HG03103 (cell line): ENCODE measurements around the gene TCEAL3.
"Not testable (repeated sequence)": the region's sequence is repeated elsewhere in the genome, so short reads cannot be mapped to it uniquely, and the experiment has no call there.

ENCODE experiments used
- ATAC-seq: cut with Tn5 transposase; IDR thresholded peaks from one replicate; pipeline ENCODE4 v1.9.1; 2021; ENCODE audit warnings: low read depth; ENCODE audit not compliant: unreplicated experiment

TCEAL3 gene

DNA sequence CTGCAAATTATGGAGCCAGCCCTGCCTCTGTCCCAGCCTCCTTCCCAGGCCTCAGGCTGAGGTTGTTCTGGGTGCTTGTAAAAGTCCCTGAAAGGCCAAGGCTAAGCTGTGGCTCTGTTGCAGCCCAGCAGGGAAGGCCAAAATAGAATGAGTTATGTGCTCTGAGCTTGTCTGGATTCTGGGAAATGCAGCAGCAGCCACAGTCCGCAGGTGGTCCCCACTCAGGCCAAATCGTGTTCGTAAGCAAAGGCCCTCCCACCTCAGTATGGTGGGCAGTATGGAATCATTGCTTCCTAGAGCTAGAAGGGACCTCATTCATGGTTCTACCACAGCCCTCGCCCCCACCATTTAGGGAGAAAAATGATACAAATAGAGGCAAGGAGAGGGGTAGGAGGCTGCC, 16.3 kb downstream of the TCEAL3 start:
- ATAC-seq, result no peak

DNA sequence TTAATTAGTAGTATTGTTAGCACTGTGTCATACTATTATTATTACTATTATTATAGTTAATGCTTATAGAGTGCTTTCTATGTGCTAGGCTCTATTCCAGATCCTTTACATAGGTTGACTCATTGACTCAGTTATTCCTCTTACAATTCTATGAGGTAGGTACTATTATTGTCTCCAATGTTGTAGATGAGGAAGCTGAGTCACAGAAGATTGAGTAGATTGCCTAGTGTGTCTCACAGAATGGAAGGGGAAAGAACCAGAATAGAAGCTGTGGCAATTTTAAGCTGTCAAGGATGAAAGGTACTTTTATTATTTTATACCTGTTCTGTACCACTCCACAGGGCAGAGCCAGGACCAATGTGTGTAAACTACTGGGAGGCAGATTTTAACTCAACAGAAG, 19.1 kb downstream of the TCEAL3 start:
- ATAC-seq, result no peak

DNA sequence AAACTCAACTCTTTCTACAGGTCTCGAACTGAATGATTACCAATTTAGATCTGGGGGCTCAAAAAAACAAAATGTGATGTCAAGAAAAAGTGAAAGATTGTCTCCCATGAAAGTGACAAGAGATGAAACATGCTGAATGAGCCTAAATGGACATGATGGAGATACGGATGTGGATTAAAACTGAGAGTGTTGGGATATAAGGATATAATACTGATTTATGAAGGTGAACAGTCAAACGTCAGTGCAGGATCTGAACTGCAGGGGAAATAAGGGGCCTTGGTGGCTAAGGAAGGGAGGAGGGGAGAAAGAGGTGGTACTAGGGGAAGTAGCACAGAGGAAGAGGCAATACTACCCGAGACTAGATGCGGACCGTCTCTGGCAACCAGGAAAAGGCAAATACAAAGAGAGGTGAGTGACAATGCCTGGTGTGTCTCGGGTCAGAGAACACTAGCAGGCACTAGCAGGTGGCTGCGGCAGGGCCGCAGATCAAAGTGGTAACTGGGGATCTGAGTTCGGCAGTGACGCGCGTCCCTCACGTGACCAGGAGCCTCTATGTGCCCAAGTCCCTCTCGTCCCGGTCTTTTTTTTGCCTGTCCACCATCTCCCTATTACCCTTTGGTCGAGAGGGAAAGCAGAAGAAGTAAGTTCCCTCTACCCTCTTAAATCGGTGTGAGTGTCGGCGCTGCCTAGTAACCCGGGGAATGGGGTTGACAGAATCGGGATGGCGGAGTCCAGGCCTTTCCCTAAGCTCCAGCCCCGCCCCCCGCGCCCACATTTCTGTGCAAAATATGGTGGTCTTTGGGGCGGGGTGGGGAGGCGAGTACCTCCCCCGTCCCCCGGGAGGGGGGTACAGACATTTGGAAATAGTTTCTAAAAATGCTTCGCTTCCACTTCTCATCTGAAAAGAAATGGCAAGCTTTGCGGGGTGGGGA, 20.9 kb downstream of the TCEAL3 start, which contains the start of gene TCEAL1:
Gene TCEAL1, plus strand, starts transcription at position 590 of the 932 bp plus-strand sequence. CDS start 942 bp downstream, outside the sequence.
- peak; percentile 57 for ATAC-seq

GRCh38 chrX:103629318-103630170, 21.8 kb downstream of the TCEAL3 start:
- ATAC-seq, result peak; percentile 31

DNA sequence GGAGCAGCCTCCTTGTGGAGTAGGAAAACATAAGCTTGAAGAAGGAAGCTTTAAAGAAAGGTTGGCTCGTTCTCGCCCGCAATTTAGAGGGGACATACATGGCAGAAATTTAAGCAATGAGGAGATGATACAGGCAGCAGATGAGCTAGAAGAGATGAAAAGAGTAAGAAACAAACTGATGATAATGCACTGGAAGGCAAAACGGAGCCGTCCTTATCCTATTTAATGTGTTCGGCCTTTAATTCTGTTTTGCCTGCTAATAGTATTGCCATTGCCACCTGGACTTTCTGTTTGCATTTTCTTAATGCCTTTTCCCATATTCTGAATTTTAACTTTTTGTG, 22.4 kb downstream of the TCEAL3 start:
- ATAC-seq, result no peak

DNA sequence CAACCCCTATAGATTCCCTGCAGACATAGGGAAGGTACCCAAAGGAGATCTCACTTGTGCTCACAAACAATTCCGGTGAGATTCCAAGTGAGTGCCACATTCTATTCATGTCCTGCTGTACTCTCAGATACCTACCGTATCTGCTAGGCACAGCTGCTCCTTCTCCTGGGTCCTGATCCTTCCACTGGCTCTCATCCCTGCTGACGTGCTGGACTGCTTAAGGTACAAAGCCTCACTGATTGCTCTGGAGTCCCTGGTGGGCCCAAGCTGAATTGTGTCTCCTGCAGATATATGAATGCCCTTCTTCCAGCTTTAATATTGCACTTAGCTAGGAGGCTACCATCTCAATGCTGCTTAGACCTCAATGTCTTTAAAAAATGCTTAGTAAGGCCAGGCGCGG, 23.4 kb downstream of the TCEAL3 start:
- ATAC-seq, result no peak

DNA sequence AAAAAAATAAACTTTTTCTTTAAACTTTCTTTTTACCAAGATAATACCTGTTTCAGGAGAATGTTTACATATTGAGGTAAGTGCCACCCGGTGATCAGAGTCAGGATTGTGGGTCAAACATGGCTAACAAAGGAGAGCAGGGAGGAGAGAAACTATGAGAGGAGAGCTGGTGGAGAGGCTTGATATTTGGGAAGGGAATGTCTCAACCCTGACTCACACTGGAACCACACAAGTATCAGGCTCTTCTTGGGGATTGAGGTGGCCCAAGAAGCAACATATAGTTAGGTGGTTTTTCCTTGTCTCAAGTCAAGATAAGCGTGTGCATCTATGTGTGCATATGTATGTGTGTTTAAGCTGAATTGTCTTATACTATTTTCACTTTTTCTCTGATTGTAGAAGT, 27.7 kb downstream of the TCEAL3 start:
- ATAC-seq, result no peak

DNA sequence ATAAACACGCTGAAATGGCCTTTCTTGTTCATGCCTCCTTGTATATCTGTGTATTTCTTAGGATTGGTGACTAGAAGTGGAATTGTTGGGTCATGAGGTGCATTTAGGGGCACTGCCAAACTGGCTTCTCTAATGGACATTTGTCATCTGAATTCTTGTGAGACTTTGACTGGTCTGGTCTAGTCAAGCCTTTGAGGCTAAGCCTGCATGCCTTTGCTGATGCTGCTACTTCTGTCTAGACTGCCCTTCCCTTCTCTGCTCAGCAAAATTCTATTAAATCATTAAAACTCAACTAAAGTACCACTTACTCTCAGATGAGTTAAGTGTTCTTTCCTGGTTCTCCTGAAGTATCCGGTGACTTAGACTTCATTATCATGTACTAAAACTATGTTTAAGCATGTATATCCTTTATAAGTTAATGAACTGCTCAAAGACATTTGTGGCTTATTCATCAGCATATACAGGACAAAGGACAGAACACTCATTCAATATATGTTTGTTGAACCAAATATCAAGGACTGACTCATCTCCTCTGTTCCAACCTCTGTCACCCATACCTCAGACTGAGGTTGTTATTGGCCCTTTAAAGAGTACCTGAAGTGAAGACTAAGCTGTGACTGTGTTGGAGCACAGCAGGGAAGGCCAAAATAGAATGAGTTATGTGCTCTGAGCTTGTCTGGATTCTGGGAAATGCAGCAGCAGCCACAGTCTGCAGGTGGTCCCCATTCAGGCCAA, 30.0 kb downstream of the TCEAL3 start:
- no peak for ATAC-seq

DNA sequence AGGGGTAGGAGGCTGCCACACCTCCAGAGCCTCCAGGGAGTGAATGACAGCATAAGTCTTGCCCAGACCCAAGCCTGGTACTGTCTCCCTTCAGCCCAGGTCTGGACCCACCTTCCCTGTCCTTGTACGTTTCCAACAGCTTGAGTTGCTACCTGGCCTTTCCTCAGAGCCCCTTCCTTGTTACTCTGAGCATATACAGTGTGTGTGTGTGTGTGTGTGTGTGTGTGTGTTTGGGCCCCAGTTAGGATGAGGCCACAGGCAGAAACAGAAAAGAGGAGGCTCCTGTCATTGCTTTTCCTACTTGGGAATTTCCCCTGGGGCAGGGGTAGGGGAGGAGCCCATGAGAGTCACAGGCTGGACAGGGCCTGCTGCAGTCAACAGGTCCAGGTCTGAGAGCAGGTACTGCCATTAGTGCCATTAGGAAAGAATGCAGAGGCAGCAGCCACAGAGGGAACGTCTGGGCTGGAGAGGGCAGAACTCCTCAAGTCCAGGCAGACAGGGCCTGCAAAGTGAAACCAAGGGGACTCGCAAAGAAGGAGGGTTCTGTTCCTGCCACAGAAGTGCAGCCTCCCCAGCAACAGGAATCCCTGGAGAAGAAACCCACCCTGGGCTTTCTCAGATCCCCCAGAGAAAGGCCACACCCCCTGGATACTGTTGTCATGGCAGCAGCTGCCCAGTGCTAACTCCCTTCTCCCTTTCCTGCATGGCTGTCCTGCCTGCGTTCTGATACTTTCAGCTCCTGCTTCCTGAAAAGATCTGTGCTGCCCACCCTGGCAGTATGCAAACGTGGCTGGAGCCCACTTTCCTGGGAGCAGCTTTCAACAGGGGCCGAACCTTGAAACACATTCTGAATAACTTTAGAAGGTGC, 30.9 kb downstream of the TCEAL3 start:
- not testable (repeated sequence) for ATAC-seq

DNA sequence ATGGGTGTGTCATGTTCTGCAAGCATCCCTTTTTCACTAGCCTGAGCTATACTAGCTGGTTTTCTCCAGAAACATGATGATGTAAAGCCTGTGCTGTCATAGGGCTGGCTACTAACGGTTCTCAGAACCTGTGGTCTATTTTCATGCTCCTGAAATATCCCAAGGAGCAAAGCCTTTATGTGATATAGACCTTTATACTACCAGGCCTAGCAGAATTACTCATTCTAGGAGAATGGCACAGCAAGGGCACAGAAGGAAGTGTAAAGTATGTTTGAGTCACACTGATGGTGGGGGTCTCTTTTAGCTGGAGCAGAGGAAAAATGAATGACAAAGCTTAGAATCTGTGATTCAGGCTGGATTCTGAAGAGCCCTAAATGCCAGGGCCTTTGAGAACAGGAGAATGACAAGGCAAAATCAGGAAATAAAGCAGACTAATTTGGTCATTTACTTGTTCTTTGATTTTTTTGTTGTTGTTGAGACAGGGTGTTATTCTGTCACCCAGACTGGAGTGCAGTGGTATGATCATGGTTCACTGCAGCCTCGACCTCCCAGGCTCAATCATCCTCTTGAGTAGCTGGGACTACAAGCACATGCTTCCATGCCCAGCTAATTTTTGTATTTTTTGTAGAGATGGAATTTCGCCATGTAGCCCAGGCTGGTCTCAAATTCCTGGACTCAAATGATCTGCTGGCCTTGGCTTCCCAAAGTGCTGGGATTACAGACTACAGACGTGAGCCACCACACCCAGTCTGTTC, 32.8 kb downstream of the TCEAL3 start:
- no peak for ATAC-seq

GRCh38 chrX:103644125-103644524, 36.4 kb downstream of the TCEAL3 start:
- ATAC-seq, result no peak

DNA sequence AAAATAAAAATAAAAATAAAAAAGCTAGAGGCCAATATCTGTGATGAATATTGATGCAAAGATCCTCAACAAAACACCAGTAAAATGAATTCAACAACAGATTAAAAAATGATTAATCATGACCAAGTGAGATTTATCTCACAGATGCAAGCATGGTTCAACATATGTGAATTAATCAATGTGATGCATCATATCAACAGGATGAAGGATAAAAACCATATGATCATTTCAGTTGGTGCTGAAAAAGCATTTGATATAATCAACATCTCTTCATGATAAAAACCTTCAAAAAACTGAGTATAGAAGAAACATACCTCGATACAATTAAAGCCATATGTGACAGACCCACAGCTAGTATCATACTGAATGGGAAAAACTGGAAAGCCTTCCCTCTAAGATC, 39.9 kb downstream of the TCEAL3 start:
- no peak for ATAC-seq

GRCh38 chrX:103651151-103651773, 43.5 kb downstream of the TCEAL3 start:
- no peak for ATAC-seq

DNA sequence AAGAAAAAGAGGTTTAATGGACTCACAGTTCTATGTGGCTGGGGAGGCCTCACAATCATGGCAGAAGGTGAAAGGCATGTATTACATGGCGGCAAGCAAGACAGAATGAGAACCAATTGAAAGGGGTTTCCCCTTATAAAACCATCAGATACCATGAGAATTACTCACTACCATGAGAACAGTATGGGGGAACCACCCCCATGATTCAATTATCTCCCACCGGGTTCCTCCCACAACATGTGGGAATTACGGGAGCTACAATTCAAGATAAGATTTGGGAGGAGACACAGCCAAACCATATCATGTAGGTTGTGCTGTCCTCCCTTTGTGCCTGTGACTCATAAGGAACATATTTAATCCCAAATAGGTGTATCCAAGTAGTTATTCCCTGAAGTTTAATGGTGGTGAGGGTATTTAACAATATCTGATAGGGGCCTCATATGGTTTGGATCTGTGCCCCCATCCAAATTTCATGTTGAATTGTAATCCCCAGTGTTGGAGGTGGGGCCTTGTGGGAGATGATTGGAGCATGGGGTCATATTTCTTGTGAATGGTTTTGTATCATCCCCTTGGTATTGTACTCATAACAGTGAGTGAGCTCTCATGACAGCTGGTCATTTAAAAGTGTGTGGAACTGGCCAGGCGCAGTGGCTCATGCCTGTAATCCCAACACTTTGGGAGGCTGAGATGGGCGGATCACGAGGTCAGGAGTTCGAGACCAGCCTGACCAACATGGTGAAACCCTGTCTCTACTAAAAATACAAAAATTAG, 47.7 kb downstream of the TCEAL3 start:
- not testable (repeated sequence) for ATAC-seq

DNA sequence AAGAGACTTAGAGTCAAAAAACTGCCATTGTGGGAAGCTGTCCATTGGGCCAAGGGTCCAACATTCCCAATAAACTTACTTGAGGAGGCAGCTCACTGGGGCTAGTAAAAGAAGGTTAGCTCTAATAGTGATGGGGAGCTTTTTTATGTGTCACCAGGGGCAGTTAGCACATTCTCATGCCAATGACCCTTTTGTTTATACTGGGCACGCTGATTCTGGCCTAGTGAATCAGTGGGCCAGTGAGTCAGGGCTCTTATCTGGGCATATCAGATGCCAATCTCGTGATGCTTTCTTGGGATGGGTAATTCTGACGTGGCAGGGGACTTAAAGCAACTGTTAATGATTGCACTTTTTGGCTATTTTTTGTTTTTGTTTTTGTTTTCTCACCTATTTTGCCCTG, 48.9 kb downstream of the TCEAL3 start:
- ATAC-seq, result no peak

GRCh38 chrX:103657066-103657465, 49.3 kb downstream of the TCEAL3 start:
- not testable (repeated sequence) for ATAC-seq

GRCh38 chrX:103658681-103659433, 51.1 kb downstream of the TCEAL3 start:
- ATAC-seq, result no peak
